Smooth muscle cell (in vitro differentiated cells): Measurements from ENCODE around the gene TMEM30B. TPM values are rescaled to one million over a fixed set of nuclear protein-coding genes. Genes with fewer than 3 reads are reported as not detected.
A peak's percentile ranks its signal among the peaks of the same experiment; 100 is the strongest.

Source experiments
- DNase-seq: peaks from one replicate; lab custom pipeline; 2025; ENCODE audit not compliant: unreplicated experiment; lab: John Stamatoyannopoulos, UW
- H2AFZ ChIP-seq: fragments of 200-600 bp; sonication (generic); 2 replicates; pipeline ENCODE4 v1.6.0; 2016; ENCODE audit warnings: antibody characterized with exemption, low read depth, mild to moderate bottlenecking
- H3F3A ChIP-seq: fragments of 200-600 bp; sonication (generic); 2 replicates; pipeline ENCODE4 v1.6.0; 2017; ENCODE audit warnings: antibody characterized with exemption, low read depth
- H3K27ac ChIP-seq: fragments of 200-600 bp; sonication (generic); 2 replicates; pipeline ENCODE4 v1.5.1; 2016; ENCODE audit warnings: low read depth, mild to moderate bottlenecking
- H3K27me3 ChIP-seq: fragments of 200-600 bp; sonication (generic); 2 replicates; pipeline ENCODE4 v1.6.1; 2016; ENCODE audit warnings: low read depth, mild to moderate bottlenecking
- H3K36me3 ChIP-seq: fragments of 200-600 bp; sonication (generic); 2 replicates; pipeline ENCODE4 v1.5.1; 2016; ENCODE audit warnings: low read depth
- H3K4me1 ChIP-seq: fragments of 200-600 bp; sonication (generic); 2 replicates; pipeline ENCODE4 v1.5.1; 2016; ENCODE audit warnings: low read depth
- H3K4me2 ChIP-seq: fragments of 200-600 bp; sonication (generic); 2 replicates; pipeline ENCODE4 v1.6.0; 2016; ENCODE audit warnings: mild to moderate bottlenecking
- H3K4me3 ChIP-seq: fragments of 200-600 bp; sonication (generic); 2 replicates; pipeline ENCODE4 v1.5.1; 2016; ENCODE audit warnings: mild to moderate bottlenecking
- H3K79me2 ChIP-seq: fragments of 200-600 bp; sonication (generic); 2 replicates; pipeline ENCODE4 v1.6.0; 2016; ENCODE audit warnings: low read depth, mild to moderate bottlenecking
- H3K9ac ChIP-seq: fragments of 200-600 bp; sonication (generic); 2 replicates; pipeline ENCODE4 v1.6.0; 2016; ENCODE audit warnings: low read depth
- H3K9me3 ChIP-seq: fragments of 200-600 bp; sonication (generic); replicated peaks from 2 replicates; pipeline ENCODE4 v1.5.1; 2016; ENCODE audit warnings: low read depth
- H4K20me1 ChIP-seq: fragments of 200-600 bp; sonication (generic); 2 replicates; pipeline ENCODE4 v1.6.0; 2016; ENCODE audit warnings: low read depth
- WGBS: methylation state at CpG from one replicate; pipeline ENCODE4 v1.1.7; 2016; ENCODE audit warnings: low lambda C conversion rate; 5-methylcytosine and 5-hydroxymethylcytosine counted together
- polyA plus RNA-seq: library from polyadenylated mRNA; unstranded; fragments of >200 nt; fragmentation: Nextera tagmentation; extraction: Ambion mirVana; gene quantifications from 2 replicates; pipeline ENCODE4 v1.2.1, GENCODE V29; 2016
- total RNA-seq: library from RNA; depleted of rRNA; stranded (reverse); fragments of >200 nt; gene quantifications from 2 replicates; pipeline ENCODE4 v1.2.3, GENCODE V29; 2014
- TF ChIP-seq, protein P1 (sequence below): fragments of 200-600 bp; sonication (generic); IDR thresholded peaks from 2 replicates; pipeline ENCODE4 v1.5.1; 2017; ENCODE audit warnings: borderline replicate concordance, mild to moderate bottlenecking, antibody characterized with exemption; ENCODE audit not compliant: insufficient read depth, poor library complexity, severe bottlenecking

TMEM30B gene, protein sequence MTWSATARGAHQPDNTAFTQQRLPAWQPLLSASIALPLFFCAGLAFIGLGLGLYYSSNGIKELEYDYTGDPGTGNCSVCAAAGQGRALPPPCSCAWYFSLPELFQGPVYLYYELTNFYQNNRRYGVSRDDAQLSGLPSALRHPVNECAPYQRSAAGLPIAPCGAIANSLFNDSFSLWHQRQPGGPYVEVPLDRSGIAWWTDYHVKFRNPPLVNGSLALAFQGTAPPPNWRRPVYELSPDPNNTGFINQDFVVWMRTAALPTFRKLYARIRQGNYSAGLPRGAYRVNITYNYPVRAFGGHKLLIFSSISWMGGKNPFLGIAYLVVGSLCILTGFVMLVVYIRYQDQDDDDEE
- 2.0 and 3.1 TPM in 2 replicates for total RNA-seq
- polyA plus RNA-seq, result 0.16 and 4.5 TPM in 2 replicates

DNA sequence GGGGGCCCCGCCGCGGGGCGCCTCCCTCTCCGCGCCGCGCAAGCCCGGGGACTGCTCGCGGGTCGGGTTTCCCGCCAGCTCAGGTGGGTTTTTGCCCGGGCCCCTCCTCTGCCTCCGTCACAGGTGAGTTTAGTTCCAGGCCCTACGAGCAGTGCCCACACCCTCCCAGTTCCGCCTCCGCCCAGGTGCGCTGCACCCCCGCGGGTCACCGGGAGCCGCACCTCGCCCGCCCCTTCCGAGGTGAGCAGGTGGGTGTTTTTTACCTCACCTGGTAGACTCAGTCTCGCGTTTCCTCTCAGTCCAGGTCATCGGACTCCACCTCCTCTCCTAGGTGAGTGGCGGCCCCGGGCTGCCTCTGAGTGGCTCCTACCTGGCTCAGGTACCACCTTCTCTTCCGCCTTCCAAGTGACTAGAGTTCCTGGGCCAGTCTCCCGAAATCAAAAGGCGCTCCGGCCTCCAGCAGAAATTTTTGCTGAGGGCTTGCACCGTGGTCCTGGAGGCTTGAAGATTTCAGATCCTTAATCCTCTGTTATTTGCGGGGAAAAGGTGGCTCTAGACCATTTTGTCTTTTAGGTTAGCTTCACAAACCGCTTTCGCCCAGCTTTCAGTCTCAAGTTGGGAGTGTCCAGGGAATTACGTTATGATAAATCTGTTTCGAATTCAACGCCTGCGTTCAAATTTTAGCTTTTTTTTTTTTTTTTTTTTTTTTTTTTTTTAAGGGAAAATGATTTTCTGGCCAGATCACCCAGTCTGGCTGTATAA, at the start of gene TMEM30B:
Gene TMEM30B, minus strand, starts transcription at position 153 of the 762 bp plus-strand sequence. CDS start 191 bp downstream, outside the sequence.
- H3K9ac ChIP-seq, result peak within 1 kb of the TSS; percentile 13
- 15% methylated on average over 32 of the region's 43 CpGs for WGBS

DNA sequence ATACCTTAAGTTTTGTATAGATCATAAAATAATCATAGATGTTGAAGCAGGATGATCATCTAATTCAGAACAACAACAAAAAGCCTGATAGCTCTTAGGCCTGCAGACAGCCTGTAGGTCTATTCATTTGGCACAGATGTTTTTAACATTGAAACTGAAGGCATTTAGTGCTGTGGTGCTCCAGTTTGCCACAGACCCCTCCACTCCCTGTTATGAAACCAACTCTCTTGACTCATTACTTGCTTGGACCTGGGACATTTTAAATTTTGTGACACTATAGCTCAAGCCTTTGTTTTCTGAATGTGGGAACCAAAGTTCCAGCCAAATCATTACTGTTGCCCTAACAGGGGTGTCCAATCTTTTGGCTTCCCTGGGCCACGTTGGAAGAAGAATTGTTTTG, 49.4 kb upstream of the TMEM30B start:
- no peaks in the 10 kb centered on the region for H3K4me1 ChIP-seq
- no peak overlapping the region for H3K9ac ChIP-seq
- no peaks in the 10 kb centered on the region for H3K27me3 ChIP-seq
- H2AFZ ChIP-seq, result no peak overlapping the region
- DNase-seq, result no peak
- H3K79me2 ChIP-seq, result no peaks in the 10 kb centered on the region
- H3K36me3 ChIP-seq, result no peaks in the 10 kb centered on the region
- no peaks in the 10 kb centered on the region for H3F3A ChIP-seq
- 100% methylated on average over 1 of the region's 1 CpG for WGBS
- H3K4me2 ChIP-seq, result no peak overlapping the region
- no peak overlapping the region for H3K4me3 ChIP-seq
- no peaks in the 10 kb centered on the region for H4K20me1 ChIP-seq
- no peak overlapping the region for H3K27ac ChIP-seq
- TF ChIP-seq, protein P1, sequence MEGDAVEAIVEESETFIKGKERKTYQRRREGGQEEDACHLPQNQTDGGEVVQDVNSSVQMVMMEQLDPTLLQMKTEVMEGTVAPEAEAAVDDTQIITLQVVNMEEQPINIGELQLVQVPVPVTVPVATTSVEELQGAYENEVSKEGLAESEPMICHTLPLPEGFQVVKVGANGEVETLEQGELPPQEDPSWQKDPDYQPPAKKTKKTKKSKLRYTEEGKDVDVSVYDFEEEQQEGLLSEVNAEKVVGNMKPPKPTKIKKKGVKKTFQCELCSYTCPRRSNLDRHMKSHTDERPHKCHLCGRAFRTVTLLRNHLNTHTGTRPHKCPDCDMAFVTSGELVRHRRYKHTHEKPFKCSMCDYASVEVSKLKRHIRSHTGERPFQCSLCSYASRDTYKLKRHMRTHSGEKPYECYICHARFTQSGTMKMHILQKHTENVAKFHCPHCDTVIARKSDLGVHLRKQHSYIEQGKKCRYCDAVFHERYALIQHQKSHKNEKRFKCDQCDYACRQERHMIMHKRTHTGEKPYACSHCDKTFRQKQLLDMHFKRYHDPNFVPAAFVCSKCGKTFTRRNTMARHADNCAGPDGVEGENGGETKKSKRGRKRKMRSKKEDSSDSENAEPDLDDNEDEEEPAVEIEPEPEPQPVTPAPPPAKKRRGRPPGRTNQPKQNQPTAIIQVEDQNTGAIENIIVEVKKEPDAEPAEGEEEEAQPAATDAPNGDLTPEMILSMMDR, result no peak
- H3K9me3 ChIP-seq, result no peaks in the 10 kb centered on the region

More for the DNA sequence above, at the start of gene TMEM30B:
- no peak for DNase-seq
- Histone ChIP-seq H3K4me3 (peak within 1 kb of the TSS; percentile 57), H3K27ac (no peak within 1 kb of the TSS), H3K27me3 (peaks cover 66% of the 10 kb centered on the region), H3K36me3 (no peaks in the 10 kb centered on the region), H4K20me1 (no peaks in the 10 kb centered on the region), H3K9me3 (no peaks in the 10 kb centered on the region), H3K4me2 (peak within 1 kb of the TSS; percentile 91), H3K4me1 (peaks cover 3% of the 10 kb centered on the region), H2AFZ (peak within 1 kb of the TSS; percentile 97), H3F3A (no peaks in the 10 kb centered on the region), H3K79me2 (peaks cover 4% of the 10 kb centered on the region)
- TF ChIP-seq, protein P1, result no peak

DNA sequence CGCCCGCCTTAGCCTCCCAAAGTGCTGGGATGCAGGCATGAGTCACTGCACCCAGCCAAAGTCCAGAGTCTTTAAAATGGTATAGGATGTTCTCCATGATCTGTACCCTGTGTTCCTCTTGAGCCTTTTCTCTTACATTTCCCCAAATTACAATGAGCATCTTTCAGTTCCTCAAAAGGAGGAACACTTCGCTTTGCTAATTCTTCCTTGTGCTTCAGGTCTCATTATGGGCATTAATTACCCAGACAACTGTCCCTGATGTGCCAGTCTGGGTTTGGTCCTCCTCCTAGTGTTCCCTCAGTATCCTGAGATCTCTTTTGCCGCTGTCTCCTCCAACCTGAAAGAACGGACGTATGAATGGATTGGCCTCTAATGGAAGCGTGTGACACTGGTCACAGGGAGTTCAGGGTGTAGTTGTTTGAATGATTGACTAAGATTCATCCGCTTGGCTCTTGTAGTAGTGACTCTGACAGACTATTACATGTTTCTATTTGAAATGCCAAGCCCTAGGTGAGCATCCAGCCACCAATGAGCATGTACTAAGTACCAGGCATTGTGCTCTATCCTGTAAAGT, 48.4 kb upstream of the TMEM30B start:
- Histone ChIP-seq H4K20me1 (no peaks in the 10 kb centered on the region), H3K9ac (no peak overlapping the region), H3K4me1 (no peaks in the 10 kb centered on the region), H3K27ac (no peak overlapping the region), H3K4me2 (no peak overlapping the region), H3K4me3 (no peak overlapping the region), H3K79me2 (no peaks in the 10 kb centered on the region), H3K9me3 (no peaks in the 10 kb centered on the region), H2AFZ (no peak overlapping the region), H3K27me3 (no peaks in the 10 kb centered on the region), H3F3A (no peaks in the 10 kb centered on the region), H3K36me3 (no peaks in the 10 kb centered on the region)
- TF ChIP-seq, protein P1, result no peak
- DNase-seq, result no peak
- 95% methylated on average over 8 of the region's 8 CpGs for WGBS
